HG02885 (cell line): ENCODE data around the gene ZNF319.

Experiments used
- ATAC-seq: cut with Tn5 transposase; IDR thresholded peaks from one replicate; pipeline ENCODE4 v1.9.1; 2021; ENCODE audit warnings: mild to moderate bottlenecking; ENCODE audit not compliant: unreplicated experiment, poor library complexity

Gene ZNF319

GRCh38 chr16:57999366-57999970, 1.0 kb downstream of the ZNF319 start:
- ATAC-seq, result no peak

GRCh38 chr16:57998992-57999365, 1.5 kb downstream of the ZNF319 start:
- no peak for ATAC-seq

- ATAC-seq, result no peak
Measured at GRCh38 chr16:57998486-57998885, 2.0 kb downstream of the ZNF319 start.

DNA sequence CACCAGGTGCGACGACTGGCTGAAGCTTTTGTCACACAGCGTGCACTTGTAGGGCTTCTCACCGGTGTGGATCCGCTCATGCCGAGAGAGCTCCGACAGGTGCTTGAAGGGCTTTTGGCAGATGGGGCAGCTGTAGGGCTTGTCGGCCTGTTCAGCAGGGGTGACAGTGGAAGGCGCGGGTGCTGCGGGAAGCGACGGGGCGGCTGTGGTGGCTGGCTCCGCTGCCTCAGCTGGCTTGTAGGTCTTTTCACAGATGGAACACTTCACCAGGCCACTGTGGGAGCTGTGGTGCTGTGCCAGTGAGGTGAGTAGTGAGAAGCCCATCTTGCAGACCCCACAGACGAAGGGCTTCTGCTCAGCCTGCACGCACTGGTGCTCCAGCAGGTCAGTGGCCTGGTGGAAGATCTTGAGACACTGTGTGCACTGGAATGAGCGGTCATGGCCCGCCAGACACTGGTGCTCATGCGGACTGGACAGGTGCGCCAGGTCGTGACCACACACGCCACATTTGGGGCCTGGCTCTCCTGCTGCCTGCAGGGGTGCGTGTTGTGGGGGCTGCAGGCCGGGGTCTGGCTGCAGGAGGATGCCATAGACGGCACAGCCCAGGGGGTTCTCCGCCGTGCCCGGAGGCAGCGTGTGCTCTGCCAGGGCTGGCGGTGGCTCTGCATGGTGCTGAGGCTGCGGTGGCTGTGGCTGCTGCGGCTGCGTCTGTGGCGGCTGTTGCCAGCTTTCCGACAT, 2.8 kb downstream of the ZNF319 start:
- no peak for ATAC-seq

- ATAC-seq, result no peak
Measured at GRCh38 chr16:57997176-57997527, 3.3 kb downstream of the ZNF319 start.

DNA sequence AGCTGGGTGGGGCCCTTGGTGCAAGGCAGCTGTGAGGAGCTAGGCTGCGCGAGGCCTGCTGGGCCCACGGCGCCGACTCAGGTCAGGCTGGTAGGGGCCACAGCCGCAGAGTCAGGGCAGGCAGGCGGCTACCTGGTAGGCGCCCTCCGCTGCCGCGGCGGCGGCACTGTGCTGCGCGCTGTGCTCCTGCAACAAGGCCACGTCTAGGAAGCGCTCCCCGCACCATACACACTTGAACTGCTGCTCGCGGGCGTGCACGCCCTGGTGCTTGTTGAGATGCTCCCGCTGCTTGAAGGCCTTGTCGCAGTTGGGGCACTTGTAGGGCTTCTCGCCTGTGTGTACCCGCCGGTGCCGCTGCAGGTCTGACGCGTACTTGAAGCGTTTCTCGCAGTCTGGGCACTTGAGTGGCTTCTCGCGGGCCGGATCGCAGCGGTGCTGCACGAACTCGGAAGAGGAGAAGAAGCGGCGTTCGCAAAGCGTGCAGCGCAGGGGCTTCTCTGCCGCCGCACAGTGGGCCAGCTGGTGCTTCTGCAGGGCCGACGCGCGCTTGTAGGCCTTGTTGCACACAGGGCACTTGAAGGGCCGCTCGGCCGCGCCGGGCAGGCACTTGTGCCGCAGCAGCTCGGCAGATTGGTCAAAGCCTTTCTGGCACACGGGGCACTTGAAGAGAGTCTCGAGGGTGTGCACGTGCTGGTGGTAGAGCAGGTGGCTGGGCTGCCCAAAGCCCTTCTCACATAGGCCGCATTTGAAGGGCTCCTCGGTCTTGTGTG, 3.9 kb downstream of the ZNF319 start:
- ATAC-seq, result no peak

DNA sequence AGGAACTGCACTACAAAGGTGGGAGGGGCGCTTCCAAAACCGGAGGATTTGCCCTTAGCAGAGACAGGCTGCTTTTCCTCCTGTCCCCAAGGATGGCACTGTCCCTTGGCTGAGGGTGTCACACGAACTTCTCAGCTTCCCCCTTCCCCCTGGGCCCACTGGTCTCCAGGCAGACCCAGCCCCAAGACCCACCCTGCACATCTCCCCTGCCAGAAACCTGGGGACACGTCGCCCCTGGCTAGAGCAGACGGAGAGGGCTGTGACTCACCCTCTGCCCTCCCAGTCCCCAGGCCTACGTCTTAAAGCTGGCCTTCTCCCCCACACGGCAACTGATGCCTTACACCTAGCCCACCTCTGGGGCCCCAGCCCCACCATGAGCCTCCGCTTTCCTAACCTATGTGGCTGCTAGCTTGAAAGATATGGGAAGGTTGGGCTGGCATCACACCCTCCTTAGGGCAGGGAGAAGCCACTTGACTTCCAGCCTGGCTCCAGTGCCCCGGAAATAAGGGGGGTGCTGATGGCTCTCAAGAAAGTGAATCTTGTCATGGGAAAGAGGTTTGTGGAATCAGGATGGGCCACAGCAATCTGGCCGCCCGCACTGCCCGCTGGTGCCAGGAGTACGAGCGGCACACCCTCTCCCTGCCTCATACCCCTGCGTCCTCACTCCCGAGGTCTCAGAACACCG, 4.6 kb downstream of the ZNF319 start:
- no peak for ATAC-seq

GRCh38 chr16:57994778-57995177, 5.7 kb downstream of the ZNF319 start:
- peak; percentile 73 for ATAC-seq

GRCh38 chr16:57994361-57994760, 6.1 kb downstream of the ZNF319 start:
- ATAC-seq, result no peak

DNA sequence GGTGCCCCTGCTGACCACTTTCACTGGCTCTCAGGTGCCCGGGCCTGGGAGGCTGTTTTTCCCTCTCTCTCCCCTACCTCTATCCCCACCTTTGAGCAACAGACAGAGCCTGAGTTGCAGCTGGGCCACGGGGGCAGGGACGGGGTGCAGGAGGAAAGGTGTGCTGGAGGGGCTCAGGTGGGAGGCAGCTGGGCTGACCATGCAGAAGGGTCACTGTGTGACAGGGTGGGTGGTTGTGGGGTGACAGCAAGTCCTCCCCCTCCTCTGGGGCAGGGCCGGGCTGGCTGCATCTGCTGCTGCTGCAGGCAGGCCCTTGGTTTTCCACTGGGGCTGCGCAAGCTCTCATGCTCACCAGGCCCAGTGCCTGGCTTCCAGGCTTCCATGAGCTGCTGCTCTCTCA, 6.6 kb downstream of the ZNF319 start:
- ATAC-seq, result no peak

DNA sequence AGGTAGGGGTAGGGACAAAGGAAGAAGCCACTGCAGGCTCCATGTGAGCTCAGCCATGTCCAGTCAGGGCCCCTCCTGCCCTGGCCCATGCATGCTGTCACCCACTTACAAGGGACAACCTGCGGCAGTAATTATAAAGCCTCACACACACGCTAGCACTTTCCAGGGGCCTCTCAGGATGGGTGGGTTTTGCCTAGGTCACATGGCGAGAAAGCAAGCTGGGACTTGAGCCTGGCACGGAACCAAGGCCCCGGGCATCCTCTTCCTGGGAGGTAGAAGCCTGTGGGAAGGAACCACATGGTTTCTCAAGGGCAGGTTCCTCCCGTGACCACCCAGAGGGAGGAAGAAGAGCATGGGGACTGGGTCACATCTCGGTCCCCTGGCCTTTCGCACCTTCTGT, 7.0 kb downstream of the ZNF319 start:
- ATAC-seq, result no peak

- ATAC-seq, result no peak
Measured at GRCh38 chr16:57992084-57992483, 8.4 kb downstream of the ZNF319 start.

DNA sequence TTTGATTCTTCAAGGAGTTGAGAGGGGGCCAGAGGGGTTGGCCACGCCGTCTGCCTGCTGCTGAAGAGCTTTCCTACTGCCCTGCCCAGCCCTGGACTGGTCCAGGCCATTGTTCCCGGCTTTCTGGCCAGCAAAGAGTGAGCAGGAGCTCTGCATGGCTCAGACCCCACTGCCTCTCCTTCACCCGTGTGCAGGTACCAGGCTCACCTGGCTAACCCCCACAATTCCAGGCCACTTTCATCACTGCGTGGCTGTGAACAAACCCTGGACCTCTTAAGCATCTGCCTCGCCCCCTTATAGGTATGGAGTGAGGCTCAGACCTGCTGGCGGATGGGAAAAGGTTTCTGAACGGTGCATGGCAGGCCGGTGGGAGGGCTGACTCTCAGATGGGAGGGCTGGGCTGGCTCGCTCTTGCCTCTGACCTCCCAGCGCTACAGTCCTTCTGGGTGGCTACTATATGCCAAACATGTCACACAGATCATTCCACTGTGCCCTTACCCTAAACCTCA, 8.9 kb downstream of the ZNF319 start:
- no peak for ATAC-seq

- no peak for ATAC-seq
Measured at GRCh38 chr16:57988929-57989328, 11.5 kb downstream of the ZNF319 start.

GRCh38 chr16:57987441-57988177, 12.9 kb downstream of the ZNF319 start:
- no peak for ATAC-seq

DNA sequence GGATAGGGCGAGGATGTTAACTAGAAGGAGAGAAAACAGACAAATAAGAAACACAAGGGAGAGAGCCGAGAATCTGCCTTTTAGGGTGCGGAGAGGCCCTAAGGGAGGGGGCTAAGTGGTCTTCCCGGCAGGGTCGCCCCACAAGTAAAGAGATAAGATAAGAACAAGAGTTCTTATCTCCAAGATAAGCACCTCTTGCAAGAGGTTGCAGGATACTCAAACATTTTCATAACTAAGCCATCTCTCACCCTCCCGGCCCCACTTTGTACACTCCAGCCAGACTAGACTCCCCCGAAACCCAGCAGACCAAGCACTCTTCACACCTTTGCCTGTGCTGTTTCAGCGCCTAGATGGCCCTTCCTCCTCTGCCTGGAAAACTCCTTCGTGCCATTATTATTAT, 14.3 kb downstream of the ZNF319 start:
- ATAC-seq, result no peak

DNA sequence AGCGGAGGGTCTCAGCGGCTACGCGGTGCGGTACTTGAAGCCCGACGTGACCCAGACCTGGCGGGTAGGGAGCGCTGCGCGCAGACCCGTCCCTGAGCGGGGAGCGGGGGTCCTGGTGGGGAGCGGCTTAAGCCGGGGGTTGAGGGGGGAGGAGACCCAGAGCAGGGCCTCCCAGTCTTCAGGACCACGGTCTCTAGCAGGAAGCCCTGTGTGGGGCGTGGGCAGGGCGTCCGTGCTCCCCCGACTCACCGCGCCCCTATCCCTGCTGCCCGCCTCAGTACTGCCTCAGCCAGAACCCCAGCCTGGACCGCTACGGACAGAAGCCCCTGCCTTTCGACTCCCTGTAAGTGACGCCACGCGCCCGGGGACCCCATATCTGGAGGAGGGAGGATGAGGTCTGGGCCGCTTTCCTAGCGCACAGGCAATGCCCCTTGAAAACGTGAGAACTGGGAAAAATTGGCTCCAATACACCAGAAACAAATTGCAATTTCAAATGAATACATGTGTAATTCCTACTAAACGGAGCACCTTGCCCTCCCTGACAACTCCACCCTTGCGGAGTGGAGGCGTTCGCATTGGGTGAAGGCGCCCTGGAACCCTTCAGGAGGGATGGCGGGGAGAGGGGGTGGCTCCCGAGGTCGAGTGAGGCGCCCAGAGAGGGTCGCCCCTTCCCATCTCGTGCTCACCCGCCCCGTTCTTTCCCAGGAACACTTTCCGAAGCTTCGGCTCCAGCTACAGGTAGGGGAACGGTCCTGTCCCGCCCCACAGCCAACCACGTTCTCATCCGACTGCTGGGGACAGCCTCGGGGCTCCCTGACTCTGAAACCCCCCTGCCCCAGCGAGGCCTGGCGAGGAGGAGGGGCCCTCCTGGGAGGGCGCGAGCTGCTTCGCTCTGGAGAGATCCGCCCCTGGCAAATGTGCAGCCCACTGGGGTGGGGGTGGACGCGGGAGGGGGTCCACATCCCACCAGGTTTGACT, 15.0 kb downstream of the ZNF319 start:
- peak; percentile 24 for ATAC-seq

DNA sequence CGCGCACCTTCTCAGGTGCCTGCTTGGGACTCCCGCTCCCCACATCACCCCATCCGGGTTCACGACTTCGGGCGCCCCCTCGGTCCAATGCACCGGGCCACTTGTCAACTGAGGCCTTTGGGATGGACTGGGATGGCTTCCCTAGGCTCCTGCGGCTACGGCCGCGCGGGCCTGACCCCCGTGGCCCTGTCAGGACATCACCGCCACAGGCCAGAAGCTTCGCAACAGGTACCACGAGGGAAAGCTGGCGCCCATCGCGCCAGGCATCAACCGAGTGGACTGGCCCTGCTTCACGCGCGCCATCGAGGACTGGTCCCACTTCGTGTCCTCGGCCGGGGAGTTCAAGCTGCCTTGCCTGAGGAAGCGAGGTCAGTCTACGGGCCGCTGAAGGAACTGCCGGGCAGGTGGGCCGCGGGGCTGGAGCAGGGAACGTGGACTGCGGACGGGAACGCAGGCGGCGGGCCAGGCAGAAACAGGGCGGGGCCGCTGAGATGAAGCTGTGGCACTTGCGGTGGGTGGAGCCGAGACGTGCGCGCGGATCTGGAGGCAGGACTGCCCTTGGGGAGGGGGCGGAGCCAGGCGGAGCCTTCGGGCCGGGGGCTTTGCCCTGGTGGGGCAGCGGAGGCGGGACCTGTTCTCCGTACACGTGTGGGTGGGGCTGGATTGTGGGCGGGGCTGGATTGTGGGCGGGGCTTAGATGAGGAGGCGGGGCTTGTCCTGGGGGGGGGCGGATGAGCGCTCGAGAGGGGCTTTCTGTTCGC, 15.8 kb downstream of the ZNF319 start:
- ATAC-seq, result peak; percentile 71
